Fibroblast of upper back skin (primary cell): Measurements from ENCODE around the gene TENM3.
A peak's percentile ranks its signal among the peaks of the same experiment; 100 is the strongest.
"Not testable (repeated sequence)": the region's sequence is repeated elsewhere in the genome, so short reads cannot be mapped to it uniquely, and the experiment has no call there.

Source experiments
- DNase-seq: peaks from one replicate; pipeline ENCODE4 v3.0.0-alpha.2; 2013

The TENM3 gene

DNA sequence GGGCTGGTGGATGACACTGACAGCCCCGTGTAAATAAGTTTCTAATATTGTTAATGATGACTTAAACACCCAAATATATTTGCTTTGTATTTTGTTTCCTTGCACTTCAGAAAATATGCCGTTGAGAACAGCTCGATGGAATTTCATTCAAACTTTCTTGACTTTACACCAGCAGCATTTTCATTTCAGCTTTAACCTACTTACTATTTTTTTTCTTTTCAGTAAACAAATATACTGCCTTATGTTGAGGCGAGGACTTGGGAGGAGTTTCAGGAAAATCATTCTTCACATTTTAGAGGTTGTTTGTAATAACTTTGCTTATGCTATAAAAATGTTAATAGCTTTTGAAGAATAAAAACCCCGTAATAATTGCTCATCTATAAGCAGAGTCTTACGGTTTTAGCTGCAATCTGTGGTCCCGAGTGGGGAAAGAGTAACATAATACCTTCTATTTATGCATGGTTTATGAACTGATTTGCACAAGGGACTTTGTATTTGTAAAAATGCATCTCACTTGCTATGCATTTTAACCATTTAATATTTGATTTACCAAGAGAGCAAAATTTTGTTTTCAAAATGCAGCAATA lies 14.1 kb upstream of the TENM3 start:
- no peak for DNase-seq

DNA sequence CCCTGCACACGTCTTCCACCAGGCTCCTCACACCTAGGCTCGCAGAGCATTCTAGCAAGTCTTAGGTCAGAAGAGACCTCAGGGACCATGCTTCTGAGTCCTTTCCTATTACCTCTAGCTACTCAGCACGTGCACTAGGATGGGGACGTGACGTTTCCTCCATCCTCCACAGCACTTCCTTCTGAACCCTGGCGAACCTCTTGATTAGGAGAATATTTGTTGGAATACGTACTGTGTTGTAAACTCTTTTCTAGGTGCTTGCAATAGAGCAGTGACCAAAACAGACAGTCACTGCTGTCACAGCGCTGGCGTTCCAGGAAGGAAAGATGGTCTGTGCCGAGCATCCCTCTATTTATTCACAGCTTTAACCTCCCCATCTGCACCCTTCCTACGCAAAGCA lies 12.9 kb upstream of the TENM3 start:
- no peak for DNase-seq

DNA sequence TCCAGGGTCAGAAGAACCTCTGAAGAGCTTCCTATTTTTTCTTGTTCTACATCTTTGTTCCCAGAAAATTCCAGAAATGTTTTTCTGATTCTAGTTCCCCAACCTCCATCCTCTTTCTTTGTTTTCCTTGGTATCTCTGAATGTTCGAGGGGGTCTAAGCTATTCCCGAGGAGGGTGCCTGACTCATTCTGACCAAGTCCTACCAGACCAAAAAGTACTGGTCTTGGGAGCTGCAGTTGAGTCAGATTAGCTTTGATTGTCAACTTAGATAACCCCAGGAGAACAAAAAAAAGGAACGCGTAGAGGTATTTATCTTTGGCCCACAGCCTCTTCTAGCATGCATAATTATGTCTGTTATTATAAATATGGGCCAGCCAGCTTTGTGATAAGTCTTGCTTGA lies 12.1 kb upstream of the TENM3 start:
- peak; percentile 83 for DNase-seq

DNA sequence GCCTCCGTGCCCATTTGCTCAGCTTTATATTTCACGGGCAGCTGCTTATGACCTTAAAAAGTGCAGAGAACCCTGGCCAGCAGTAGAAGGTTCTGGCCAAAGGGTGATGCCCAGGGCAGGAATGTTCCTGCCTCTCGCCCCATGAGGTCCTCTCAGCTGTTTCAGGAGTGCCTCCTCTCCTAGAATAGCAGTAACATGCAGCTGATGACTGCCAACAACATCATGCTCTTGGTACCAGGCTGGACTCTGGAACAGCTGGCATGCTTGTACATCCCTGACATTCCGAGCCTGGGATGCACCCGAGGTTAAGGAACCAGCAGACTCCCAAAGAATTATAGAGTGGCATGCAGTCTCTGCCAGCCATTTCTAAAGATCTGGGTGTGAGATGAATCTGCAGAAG lies 11.7 kb upstream of the TENM3 start:
- DNase-seq = no peak

DNA sequence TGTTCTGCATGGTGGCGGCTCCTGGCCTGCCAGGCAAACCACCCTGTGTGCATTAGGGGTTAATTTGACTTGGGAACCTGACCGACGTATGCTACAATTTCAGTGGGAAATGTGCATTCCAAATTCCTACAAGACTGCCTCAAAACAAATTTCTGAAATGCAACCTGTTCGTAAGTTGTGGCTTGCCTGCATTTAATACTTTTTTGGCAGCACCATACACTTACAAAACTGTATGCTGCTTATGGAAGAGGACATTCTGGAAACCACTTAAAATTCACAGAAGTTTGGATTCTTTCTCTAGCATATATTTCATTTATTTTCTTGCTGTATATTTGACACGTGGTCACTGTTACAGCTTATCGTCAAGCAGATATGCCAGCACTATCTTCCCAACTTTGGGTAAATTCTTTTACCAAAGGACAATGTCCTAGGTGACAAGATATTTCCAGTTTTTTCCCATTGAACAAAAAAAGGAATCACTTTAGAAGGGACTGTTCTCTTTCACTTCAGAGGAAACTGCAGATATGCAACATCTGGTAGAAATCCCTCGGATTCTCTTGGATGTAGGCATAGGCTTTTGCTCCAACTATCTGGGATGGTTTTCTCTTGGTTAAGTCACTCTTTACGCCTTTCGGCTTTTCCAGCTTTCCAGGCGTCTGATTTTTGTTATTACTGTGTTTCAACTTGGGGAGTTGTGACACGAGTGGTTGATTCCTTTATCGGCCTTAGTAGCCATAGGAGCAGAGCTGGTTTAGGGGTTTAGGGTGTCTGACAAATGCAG lies 9.7 kb upstream of the TENM3 start:
- peak; percentile 36 for DNase-seq

DNA sequence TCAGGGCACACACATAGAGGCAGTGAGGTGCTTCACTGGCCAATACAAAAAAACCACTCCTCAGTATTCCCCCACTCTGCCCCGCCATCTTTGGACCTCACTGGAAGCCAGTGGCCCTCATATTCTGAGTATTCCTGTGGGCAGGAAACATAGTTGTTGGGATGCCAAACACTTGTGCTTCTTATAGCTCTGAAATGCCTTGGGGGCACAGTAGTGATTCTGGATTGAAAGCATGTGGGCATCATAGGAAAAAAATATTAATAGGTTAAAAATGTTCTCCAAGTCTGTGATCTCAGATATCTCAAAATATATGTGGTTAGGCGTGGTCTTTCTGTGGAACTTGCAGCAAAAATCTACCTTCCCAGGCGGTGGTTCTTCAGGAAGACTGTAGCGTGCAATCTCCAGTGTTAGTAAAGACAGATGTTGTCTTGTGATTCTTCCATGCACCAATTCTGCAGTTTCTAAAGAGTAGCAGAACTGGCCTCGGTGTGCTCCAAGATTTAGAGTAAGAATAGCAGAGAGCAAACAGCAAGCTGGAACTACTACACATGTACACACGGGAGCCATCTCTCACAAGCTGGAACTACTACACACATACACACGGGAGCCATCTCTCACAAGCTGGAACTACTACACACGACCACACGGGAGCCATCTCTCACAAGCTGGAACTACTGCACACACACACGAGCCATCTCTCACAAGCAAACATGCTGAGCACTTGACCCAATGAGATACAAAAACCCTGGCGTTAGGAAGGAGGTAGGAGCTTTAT lies 8.0 kb upstream of the TENM3 start:
- DNase-seq = peak; percentile 61

DNA sequence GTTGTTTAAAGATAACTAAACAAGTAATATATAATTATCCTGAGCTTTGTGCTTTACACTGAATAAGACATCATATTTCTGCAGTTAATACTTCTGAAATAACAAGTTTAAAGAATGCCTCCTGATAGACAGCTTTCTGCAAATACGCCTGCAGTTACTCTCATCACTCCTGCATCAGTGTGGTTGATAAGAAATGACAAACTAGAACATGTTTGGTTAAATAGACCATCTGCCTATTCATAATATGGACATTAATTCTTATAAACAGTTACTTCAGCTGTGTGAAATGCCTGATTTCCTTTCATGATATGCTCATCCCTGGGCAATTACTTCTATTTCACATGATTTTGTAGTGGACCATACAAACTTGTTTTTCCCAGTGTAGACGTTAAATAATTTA lies 7.0 kb upstream of the TENM3 start:
- no peak for DNase-seq

DNA sequence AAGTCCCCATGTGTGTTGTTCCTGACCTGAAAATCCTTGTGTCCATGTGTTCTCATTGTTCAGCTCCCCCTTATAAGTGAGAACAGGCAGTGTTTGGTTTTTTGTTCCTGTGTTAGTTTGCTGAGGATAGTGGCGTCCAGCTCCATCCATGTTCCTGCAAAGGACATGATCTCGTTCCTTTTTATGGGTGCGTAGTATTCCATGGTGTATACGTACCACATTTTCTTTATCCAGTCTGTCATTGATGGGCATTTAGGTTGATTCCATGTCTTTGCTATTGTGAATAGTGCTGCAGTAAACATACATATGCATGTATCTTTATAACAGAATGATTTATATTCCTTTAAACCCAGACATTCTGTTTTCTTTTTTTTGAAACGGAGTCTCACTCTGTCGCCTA lies 6.2 kb upstream of the TENM3 start:
- not testable (repeated sequence) for DNase-seq

DNA sequence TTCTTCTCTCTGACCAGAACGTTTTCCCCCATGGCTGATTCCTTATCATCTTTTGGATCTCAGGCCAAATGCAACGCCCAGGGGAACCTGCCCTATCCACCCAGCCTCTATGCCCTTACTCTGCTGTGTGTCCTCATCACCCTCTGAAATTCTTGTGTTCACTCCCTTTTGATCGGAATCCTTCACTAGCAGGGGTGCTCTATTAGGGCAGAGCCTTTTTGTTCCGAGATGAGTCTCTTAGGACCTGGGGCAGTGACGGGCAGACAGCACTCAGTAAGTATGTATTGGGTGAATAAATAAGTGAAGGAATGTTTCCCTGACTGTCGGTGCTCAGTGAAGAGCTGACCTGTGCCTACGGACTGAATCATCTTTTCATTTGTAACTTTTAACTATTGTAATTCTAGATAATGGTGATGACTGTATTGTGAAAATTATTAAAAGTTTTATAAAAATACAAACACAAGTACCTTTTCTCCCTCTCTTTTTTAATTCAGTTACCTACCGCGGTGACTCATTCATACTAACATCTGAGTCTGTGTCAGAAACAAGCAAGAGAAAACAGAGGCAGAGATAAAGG lies 4.8 kb upstream of the TENM3 start:
- peak; percentile 18 for DNase-seq

DNA sequence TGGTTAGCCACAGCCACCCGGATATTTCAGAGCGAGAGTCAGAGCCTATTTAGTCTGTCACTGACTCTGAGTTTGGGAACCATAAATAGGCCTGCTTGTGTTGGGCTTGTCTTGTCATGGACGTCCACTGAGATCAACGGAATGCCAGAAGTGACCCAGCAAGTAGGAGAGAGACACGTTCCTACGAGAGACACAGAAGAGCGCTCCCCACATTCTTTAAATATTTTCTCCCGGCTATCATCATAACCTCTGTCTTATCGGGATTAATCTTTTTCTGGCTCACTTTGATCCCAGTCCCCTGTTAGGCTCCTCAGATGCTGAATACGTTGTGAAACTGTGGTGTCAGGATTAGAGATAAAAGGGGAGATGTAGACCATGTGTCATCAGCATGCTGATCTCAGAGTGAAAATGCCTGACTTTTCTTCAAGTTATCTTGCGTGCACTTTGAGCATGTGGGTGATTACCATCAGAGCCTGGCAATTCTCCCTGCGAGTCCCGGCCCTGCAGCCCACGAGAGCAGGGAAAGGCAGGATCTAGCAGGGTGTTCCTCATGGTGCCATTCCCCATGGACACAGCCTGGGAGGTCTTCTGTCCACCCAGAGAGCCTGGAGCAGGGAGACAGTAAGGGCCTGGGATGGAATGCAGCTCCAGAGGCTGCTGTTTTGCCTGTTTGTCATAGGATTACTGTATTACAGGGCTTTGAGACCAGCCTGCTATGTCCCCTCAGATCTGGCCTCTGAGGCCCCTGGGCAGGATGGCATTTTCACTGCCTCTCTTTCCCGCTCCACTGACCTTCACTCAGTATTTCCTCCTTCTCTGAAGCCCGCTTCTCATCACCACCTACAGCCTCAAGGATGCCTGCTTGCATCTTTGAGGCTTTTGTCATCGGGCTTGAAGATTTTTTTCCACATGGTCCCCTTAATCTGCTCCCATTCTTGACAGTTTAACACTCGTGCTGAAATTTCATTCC lies 2.8 kb upstream of the TENM3 start:
- DNase-seq = peak; percentile 97

DNA sequence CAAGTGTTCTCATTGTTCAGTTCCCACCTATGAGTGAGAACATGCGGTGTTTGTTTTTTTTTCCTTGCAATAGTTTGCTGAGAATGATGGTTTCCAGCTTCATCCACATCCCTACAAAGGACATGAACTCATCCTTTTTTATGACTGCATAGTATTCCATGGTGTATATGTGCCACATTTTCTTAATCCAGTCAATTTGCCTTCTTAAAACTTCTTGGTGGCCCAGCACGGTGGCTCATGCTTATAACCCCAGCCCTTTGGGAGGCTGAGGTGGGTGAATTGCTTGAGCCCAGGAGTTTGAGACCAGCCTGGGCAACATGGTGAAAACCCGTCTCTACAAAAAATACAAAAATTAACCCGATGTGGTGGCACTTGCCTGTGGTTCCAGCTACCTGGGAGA lies 942 bp upstream of the TENM3 start:
- not testable (repeated sequence) for DNase-seq

DNA sequence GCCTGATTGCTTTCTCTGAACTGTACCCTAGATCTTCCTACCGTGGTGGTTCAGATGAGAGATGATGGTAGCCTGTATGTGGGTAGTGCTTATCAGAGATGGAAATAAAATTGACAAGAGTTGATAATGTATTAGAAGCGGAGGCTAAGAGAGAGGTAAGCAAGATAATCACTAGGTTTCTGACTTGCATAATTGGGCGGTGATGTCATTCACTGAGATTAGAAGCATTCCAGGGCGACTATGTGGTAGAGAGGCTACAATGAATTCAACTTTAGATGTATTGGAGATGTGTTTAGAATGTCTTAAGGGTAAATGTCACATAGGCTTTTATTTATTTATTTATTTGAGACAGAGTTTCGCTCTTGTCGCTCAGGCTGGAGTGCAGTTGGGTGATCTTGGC lies 415 bp upstream of the TENM3 start:
- peak; percentile 74 for DNase-seq

DNA sequence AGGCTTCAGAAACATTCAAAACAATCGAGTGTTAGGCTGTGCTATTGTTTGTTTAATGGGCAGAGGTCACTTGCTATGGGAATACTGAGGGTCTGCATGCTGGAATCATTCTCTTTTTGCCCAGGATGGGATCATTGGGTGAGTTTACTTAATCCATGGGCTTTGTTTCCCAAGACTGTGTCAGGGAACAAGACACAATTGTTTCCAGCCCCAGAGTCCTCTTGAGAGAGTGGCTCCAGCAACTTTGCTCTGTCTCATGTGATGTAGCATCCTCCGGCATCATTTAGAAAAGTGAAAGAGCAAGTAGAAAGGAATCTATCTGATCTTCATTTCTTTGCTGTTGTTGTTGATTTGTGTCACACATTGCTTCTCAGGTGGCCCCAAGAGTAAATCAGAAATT lies 1.8 kb downstream of the TENM3 start:
- DNase-seq = no peak

DNA sequence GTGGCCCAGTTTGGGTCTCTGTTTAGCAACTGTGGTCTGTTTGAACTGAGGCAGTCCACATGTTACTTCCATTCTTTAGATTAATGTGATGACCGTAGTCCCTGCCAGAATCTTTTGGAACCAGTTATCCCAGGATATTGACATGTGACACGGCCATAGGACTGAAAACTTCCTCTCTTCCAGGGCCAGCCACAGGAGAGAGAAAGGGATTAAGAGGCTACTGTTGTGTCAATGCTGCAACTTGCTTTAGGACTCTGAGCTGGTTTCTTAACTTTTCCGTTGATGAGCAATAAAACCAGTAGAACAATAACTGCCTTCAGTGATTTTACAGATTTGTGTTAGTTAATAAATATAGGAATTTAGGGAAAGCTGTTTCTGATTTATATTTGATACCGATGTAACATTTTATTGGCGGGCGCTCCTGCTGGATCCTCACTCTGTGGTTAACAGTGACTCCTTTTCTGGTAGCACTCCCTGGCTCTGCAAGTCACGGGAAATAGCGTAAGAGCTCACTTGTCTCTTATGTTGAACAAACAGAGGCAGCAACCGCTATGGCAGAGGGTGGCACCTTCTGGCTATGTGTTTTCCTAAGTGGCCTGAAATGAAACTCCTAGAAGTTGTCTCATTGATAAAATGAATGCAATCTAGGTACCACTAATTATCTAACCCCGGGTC lies 2.5 kb downstream of the TENM3 start:
- DNase-seq = peak; percentile 56

DNA sequence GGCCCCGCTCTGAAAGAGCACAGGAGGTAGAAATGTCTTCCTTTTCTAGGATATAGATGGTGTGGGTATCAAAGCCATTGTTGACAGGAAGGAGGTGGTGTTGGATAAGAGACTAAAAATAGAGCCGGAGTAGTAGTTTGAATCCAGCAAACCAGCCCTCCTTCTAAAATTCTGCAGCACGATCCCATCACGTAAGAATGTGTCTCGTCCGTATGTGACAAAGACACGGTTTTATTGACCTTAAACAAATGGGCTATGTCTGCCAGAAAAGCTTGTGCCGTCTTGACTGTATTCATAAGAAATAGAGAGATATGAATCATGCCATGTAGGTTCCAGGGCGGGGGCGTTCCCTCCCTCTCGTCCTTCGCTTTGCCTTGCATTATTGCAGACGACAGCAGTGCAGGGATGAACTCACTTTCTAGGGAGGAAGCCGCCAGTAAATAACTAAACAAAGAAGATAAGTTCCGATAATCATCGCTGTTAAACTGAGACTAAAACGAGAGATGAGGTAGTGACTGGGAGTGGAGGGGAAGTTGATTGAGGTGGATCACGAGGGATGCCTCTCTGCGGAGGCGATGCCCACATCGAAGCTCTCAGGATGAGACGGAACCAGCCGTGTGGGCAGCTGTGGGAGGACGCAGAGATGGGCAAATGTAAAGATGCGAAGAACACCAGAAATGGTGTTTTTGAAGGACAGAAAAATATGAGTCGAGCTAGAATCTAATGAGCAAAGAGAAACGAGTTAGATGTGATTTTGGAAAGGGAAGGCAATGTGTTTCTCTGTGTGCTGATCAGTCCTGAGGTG lies 3.4 kb downstream of the TENM3 start:
- DNase-seq = peak; percentile 13

DNA sequence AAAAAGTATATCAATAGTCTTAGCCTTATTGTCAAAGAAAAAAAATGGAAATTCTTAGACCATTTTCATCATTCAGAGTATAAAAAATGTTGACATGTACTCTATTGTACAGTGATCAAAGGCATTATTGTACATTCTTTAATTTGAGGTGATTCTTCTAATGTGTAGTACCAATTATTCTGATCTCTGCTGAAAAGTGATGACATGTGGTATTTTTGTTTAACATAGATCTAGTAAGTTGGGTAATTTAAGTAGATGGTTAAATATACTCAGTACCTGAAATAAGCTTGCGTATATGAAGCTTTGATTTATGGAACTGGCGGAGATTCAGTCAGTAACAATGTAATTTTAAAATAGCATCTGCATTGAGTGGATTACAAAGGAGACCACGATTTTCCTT lies 5.1 kb downstream of the TENM3 start:
- DNase-seq = no peak

DNA sequence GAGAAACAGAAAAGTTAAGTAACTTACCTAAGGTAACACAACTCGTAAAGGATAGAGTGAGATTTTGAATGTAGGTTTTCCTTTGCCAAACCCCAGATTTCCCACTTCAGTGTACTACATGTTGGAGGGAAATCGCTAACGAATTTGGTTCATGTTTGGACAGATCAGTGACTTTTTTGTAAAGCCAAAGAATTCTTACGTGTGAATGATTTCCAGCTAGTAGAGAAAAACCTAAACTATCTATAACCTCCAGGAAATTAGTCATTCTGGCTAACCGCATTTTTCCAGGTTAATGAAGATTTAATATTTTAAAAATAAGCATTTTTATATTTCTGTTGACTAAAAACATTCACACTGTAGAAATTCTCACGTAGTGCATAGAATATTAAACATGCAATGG lies 7.2 kb downstream of the TENM3 start:
- DNase-seq = no peak

DNA sequence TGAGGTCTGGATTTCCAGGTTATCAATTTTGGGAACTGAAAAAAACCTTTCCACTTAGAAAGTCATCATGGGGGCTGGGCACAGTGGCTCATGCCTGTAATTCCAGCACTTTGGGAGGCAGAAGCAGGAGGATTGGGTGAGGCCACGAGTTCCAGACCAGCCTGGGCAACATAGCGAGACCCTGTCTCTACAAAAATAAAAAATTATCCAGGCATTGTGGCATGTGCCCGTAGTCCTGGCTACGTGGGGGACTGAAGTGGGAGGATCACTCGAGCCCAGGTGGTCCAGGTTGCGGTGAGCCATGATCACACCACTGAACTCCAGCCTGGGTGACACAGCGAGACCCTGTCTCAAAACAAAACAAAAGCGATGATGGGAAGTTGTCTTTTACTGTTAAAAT lies 7.9 kb downstream of the TENM3 start:
- DNase-seq = no peak

DNA sequence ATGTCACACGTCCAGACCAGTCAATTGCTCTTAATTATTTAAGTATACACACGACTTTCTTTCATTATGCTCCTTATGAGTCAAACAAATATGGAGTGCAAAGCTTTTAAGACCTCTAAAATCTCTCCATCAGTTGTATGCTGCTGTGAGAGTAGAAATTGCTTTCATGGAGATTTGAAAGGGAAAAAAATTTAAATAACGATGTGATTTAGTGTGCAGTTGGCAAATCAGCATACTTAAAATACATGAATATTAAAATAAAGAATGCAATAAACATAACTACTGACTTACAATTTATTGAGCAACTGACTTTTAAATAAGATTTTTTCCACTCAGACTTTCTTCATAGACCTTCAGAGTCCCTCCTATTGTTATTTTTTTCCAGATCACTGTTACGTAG lies 9.0 kb downstream of the TENM3 start:
- DNase-seq = no peak

DNA sequence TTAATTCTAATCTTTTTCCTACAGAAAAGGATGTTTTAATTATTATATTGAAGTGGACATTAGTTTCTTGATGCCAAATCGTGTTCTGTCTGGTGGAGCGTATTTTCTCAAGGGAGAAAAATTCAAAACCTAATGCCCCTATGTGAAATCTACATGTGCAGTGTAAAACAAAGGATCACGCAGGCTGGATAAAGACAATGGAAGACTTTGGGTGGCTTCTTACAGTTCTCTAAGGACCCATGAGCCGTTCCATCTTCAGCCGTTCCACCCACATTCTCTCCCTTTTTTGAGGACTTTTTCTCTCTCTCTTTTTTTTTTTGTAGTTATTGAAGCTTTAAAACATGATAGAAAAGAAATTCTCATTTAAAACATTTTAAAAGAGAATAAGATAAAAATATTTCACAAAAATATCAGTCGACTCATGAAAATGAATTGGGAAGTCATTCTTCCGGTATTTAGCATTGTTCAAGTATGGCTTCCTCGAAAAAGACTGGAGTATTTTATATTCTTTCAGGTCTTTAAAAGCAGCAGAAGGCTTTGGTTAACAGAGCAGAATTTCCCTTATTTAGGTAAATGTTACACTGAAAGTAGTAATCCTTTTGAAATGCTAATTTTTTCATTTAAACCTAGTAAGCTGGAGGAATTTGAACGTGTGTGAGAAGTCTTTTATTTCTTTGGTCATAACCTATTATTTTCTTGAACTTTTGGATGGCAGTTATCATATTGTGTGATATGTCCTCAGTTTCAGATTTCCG lies 11.0 kb downstream of the TENM3 start:
- no peak for DNase-seq
